KMS-11 (cell line): ENCODE data around the gene MYLK2.

ENCODE experiments used
- H2AFZ ChIP-seq: fragments of 200-600 bp; sonication (generic); 2 replicates; pipeline ENCODE4 v1.6.1; 2016; ENCODE audit warnings: antibody characterized with exemption, mixed run types, low read depth
- H3K27ac ChIP-seq: fragments of 200-600 bp; sonication (generic); 2 replicates; pipeline ENCODE4 v1.6.1; 2016; ENCODE audit warnings: mild to moderate bottlenecking, mixed run types
- H3K27me3 ChIP-seq: fragments of 200-600 bp; sonication (generic); 2 replicates; pipeline ENCODE4 v1.6.1; 2017; ENCODE audit warnings: mild to moderate bottlenecking, low read depth, mixed run types, moderate library complexity; ENCODE audit not compliant: insufficient read depth
- H3K36me3 ChIP-seq: fragments of 200-600 bp; sonication (generic); 2 replicates; pipeline ENCODE4 v1.6.1; 2017; ENCODE audit warnings: mild to moderate bottlenecking, mixed run types; ENCODE audit not compliant: insufficient read depth
- H3K4me1 ChIP-seq: fragments of 200-600 bp; sonication (generic); 2 replicates; pipeline ENCODE4 v1.6.1; 2016; ENCODE audit warnings: mild to moderate bottlenecking, low read depth, mixed run types; ENCODE audit not compliant: poor library complexity, severe bottlenecking
- H3K4me2 ChIP-seq: fragments of 200-600 bp; sonication (generic); 2 replicates; pipeline ENCODE4 v1.7.0; 2016; ENCODE audit warnings: mild to moderate bottlenecking, mixed run types
- H3K4me3 ChIP-seq: fragments of 200-600 bp; sonication (generic); IDR thresholded peaks from 2 replicates; pipeline ENCODE4 v1.6.1; 2017; ENCODE audit warnings: low read depth, low read length, mixed read lengths; ENCODE audit not compliant: insufficient read depth
- H3K79me2 ChIP-seq: fragments of 200-600 bp; sonication (generic); 2 replicates; pipeline ENCODE4 v1.6.1; 2016; ENCODE audit warnings: low read depth, mixed run types; ENCODE audit not compliant: insufficient read depth
- H3K9ac ChIP-seq: fragments of 200-600 bp; sonication (generic); 2 replicates; pipeline ENCODE4 v1.6.1; 2016; ENCODE audit warnings: mild to moderate bottlenecking, mixed run types
- H4K20me1 ChIP-seq: fragments of 200-600 bp; sonication (generic); 2 replicates; pipeline ENCODE4 v1.6.1; 2016; ENCODE audit warnings: mild to moderate bottlenecking, mixed run types; ENCODE audit not compliant: insufficient read depth
- TF ChIP-seq, protein P1 (sequence below): fragments of 200-600 bp; sonication (generic); conservative IDR thresholded peaks from 2 replicates; pipeline ENCODE4 v1.6.1; 2017; ENCODE audit warnings: low read depth, mild to moderate bottlenecking, antibody characterized with exemption, low read length, moderate library complexity, mixed read lengths

MYLK2 gene

DNA sequence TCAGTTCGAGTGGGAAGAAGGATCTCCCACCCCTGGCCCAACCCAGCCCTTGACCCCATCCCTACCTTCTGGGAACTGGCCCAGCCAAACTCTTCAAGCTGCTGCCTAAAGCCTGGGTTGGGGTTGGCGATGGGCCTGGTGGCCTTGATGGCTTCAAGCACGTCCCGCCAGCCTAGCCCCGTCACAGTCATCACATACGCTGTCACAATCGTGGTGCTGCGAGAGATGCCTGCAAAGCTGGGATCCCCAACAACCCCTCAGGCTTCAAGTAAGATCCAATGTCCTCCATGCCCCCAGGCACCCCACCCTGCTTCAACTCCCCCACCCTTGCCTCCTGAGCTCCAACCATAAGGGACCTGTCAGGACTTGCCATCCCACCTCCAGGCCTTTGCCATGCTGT, 43.4 kb downstream of the MYLK2 start:
- H3K4me3 ChIP-seq: no peak overlapping the region
- H3K36me3 ChIP-seq: no peaks in the 10 kb centered on the region
- H3K4me2 ChIP-seq: no peak overlapping the region
- no peaks in the 10 kb centered on the region for H3K79me2 ChIP-seq
- no peak overlapping the region for H3K27ac ChIP-seq
- H3K27me3 ChIP-seq: peaks cover 53% of the 10 kb centered on the region
- H2AFZ ChIP-seq: no peak overlapping the region
- TF ChIP-seq, protein P1, sequence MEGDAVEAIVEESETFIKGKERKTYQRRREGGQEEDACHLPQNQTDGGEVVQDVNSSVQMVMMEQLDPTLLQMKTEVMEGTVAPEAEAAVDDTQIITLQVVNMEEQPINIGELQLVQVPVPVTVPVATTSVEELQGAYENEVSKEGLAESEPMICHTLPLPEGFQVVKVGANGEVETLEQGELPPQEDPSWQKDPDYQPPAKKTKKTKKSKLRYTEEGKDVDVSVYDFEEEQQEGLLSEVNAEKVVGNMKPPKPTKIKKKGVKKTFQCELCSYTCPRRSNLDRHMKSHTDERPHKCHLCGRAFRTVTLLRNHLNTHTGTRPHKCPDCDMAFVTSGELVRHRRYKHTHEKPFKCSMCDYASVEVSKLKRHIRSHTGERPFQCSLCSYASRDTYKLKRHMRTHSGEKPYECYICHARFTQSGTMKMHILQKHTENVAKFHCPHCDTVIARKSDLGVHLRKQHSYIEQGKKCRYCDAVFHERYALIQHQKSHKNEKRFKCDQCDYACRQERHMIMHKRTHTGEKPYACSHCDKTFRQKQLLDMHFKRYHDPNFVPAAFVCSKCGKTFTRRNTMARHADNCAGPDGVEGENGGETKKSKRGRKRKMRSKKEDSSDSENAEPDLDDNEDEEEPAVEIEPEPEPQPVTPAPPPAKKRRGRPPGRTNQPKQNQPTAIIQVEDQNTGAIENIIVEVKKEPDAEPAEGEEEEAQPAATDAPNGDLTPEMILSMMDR: no peak
- H4K20me1 ChIP-seq: no peaks in the 10 kb centered on the region
- H3K4me1 ChIP-seq: peaks cover 18% of the 10 kb centered on the region
- H3K9ac ChIP-seq: no peak overlapping the region

GRCh38 chr20:31863296-31864085, 44.3 kb downstream of the MYLK2 start:
- Histone ChIP-seq H3K27me3 (peaks cover 51% of the 10 kb centered on the region), H2AFZ (no peak overlapping the region)
- TF ChIP-seq, protein P1: no peak

DNA sequence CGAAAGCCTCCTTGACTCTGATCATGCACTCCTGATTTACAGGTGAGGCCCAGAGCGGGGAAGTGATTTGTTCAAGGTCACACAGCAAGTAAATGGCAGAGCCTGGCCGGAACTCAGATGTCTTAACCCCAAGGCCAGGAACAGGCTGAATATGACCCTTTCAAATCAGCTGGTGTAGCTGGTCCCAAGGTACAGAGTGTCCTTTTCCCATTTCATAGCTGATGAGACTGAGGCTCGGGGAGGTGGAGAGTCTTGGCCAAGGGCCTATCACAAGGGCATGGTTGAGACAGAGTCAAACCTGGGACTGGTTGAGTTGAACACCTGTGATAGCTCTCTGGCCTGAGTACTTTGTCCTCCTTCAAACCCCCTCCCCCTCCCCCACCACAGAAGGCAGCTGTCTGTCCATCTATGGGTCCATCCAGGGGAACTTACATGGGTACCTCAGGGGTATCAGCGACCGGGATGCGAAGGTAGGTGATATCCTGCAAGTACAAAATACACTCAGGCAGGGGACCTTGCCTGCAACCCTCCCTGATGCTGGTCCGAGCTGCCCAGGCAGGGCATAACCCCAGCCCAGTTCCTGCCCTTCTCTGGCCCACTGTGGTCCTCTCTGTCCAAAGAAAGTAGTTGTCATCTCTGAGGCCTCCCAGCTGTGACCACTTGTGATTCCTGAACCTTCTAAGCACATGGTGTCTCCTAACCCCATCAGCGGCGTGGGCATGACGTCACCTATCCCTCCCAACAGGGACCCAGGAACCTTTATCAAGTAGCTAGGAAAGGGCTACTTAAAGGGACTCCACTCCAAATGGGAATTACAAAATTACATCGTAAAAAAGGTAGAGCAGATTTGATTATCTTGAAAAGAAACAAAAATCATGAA, 45.6 kb downstream of the MYLK2 start:
- Histone ChIP-seq H3K4me2 (no peak overlapping the region), H3K4me3 (no peak overlapping the region), H3K27me3 (peaks cover 49% of the 10 kb centered on the region), H3K27ac (no peak overlapping the region), H3K4me1 (peaks cover 9% of the 10 kb centered on the region), H3K79me2 (no peaks in the 10 kb centered on the region), H2AFZ (no peak overlapping the region), H4K20me1 (no peaks in the 10 kb centered on the region), H3K36me3 (no peaks in the 10 kb centered on the region), H3K9ac (no peak overlapping the region)
- TF ChIP-seq, protein P1: no peak

More at GRCh38 chr20:31863296-31864085, 44.3 kb downstream of the MYLK2 start:
- Histone ChIP-seq H3K36me3 (no peaks in the 10 kb centered on the region), H4K20me1 (no peaks in the 10 kb centered on the region), H3K4me2 (no peak overlapping the region), H3K79me2 (no peaks in the 10 kb centered on the region), H3K9ac (no peak overlapping the region), H3K4me1 (peaks cover 13% of the 10 kb centered on the region), H3K4me3 (no peak overlapping the region), H3K27ac (no peak overlapping the region)

DNA sequence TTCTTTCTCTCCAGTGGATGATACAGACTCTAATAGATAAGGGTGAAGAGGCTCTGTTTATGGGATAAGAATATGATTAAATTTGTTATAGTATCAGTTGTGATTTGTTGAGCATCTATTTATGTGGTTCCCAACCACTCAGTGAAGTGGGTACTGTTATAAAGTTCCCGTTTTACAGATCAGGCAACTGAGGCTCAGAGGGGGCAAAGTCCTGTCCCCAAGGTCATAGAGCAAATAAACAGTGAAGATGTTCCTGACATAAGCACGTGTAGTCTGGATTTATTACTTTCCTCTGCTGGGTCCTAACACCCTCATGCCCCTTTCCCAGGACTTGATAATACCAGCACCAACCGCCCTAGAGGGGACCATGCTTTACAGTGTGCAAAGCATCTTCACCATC, 47.1 kb downstream of the MYLK2 start:
- Histone ChIP-seq H3K36me3 (no peaks in the 10 kb centered on the region), H3K27me3 (peaks cover 49% of the 10 kb centered on the region), H3K4me2 (no peak overlapping the region), H3K9ac (no peak overlapping the region), H2AFZ (no peak overlapping the region), H3K27ac (no peak overlapping the region), H3K4me1 (peaks cover 3% of the 10 kb centered on the region), H3K4me3 (no peak overlapping the region), H4K20me1 (no peaks in the 10 kb centered on the region), H3K79me2 (no peaks in the 10 kb centered on the region)
- TF ChIP-seq, protein P1: no peak
